Osteocyte (in vitro differentiated cells): ENCODE results near the gene SERPINA3. TPM values are rescaled to one million over a fixed set of nuclear protein-coding genes. Genes with fewer than 3 reads are reported as not detected.
A peak's percentile ranks its signal among the peaks of the same experiment; 100 is the strongest.

Source experiments
- DNase-seq: peaks from one replicate; pipeline ENCODE4 v3.0.0; 2021; ENCODE audit warnings: mixed read lengths; ENCODE audit not compliant: unreplicated experiment; ENCODE audit errors: extremely low spot score
- H3K27ac Mint-ChIP-seq: one replicate; pipeline ENCODE4 v1.8.0; 2021; ENCODE audit warnings: mild to moderate bottlenecking, mixed read lengths; ENCODE audit not compliant: unreplicated experiment
- H3K27me3 Mint-ChIP-seq: one replicate; pipeline ENCODE4 v1.8.0; 2021; ENCODE audit warnings: mixed read lengths; ENCODE audit not compliant: unreplicated experiment
- H3K36me3 Mint-ChIP-seq: one replicate; pipeline ENCODE4 v1.8.0; 2021; ENCODE audit warnings: mixed read lengths; ENCODE audit not compliant: unreplicated experiment
- H3K4me1 Mint-ChIP-seq: one replicate; pipeline ENCODE4 v1.8.0; 2021; ENCODE audit warnings: mixed read lengths; ENCODE audit not compliant: unreplicated experiment
- H3K4me3 Mint-ChIP-seq: one replicate; pipeline ENCODE4 v1.8.0; 2021; ENCODE audit warnings: mild to moderate bottlenecking, moderate library complexity, mixed read lengths; ENCODE audit not compliant: unreplicated experiment
- H3K9me3 Mint-ChIP-seq: one replicate; pipeline ENCODE4 v1.8.0; 2021; ENCODE audit warnings: mixed read lengths; ENCODE audit not compliant: unreplicated experiment
- CTCF ChIP-seq: fragments of 200-600 bp; sonication (generic); IDR thresholded peaks from 2 replicates; pipeline ENCODE4 v1.5.0; 2021; ENCODE audit warnings: antibody characterized with exemption, mild to moderate bottlenecking, moderate library complexity
- total RNA-seq: library from RNA; stranded (reverse); gene quantifications from 2 replicates; pipeline ENCODE4 v1.2.1, GENCODE V29; 2021

Gene SERPINA3
- total RNA-seq, 1 donor from 2014 or later, result 1.2 TPM

GRCh38 chr14:94660306-94660946, 48.2 kb downstream of the SERPINA3 start:
- no peak for TF ChIP-seq CTCF
- no peak overlapping the region for H3K27ac Mint-ChIP-seq
- peak; percentile 34 for DNase-seq
- peaks cover 18% of the 10 kb centered on the region for H3K4me1 Mint-ChIP-seq
- H3K36me3 Mint-ChIP-seq, result no peaks in the 10 kb centered on the region
- H3K9me3 Mint-ChIP-seq, result no peaks in the 10 kb centered on the region
- H3K4me3 Mint-ChIP-seq, result no peak overlapping the region
- H3K27me3 Mint-ChIP-seq, result no peaks in the 10 kb centered on the region

DNA sequence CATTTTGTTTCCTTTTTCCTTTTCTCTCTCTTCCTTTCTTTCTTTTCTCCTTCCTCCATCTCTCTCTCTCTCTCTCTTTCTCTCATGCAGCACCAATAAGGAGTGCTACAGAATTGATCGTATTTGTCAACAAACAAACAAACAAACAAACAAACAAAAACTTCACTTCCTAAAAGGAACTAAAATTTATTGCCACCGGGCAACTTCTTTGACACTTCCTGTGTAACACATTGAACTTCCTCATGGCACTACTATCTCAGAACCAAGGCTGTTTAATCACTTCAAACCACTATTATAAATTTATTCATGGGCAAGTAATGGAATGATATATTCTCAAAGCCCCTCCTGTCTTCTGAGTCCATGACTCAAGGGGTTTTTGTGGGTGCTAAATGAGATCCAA, 51.3 kb downstream of the SERPINA3 start:
- H3K9me3 Mint-ChIP-seq, result no peaks in the 10 kb centered on the region
- DNase-seq, result no peak
- H3K36me3 Mint-ChIP-seq, result no peaks in the 10 kb centered on the region
- H3K4me3 Mint-ChIP-seq, result no peak overlapping the region
- no peaks in the 10 kb centered on the region for H3K27me3 Mint-ChIP-seq
- TF ChIP-seq CTCF, result no peak
- H3K4me1 Mint-ChIP-seq, result peaks cover 33% of the 10 kb centered on the region
- H3K27ac Mint-ChIP-seq, result no peak overlapping the region

DNA sequence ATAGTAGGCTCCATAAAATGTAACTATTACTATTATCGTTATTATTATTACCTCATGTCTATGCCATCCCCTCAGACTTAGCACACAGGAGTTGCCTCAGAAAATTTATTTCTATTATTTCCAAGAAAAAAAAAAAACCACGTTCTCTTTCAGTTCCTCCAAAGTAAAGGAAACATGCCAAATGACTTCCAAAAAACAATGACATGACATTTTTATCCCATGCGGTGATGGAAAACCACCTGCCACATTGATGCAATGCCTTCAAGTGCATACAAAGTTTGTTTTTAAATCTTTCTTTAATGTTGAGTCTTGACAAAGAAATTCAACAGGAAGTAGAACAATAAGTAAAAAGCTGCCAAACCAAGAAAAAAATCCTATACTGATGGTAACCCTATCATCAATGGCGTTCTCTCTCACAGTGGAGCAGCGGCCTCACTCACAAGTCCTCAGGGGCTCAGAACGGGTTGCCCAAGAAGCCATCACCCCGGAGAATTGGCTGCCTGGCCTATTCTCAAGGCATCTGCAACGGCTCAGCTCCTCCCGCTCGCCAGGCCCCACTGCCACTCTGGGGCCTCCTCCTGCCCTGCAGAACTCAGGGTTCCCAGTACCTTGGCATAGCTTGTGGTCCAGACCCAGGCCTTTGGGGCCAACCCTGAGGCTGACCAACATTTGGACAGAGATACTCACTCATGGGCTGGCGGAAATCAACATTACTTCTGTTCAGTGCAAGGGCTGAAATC, 51.9 kb downstream of the SERPINA3 start:
- Mint-ChIP-seq H3K27me3 (no peaks in the 10 kb centered on the region), H3K4me1 (peaks cover 33% of the 10 kb centered on the region), H3K9me3 (no peaks in the 10 kb centered on the region), H3K4me3 (no peak overlapping the region), H3K27ac (peak overlapping the region; percentile 81), H3K36me3 (no peaks in the 10 kb centered on the region)
- TF ChIP-seq CTCF, result no peak
- DNase-seq, result peak; percentile 53

GRCh38 chr14:94665121-94665520, 52.9 kb downstream of the SERPINA3 start:
- peak; percentile 66 for DNase-seq
- no peaks in the 10 kb centered on the region for H3K36me3 Mint-ChIP-seq

More at GRCh38 chr14:94665121-94665520, 52.9 kb downstream of the SERPINA3 start:
- Mint-ChIP-seq H3K4me3 (no peak overlapping the region), H3K27ac (peak overlapping the region; percentile 81), H3K4me1 (peaks cover 33% of the 10 kb centered on the region), H3K27me3 (no peaks in the 10 kb centered on the region), H3K9me3 (no peaks in the 10 kb centered on the region)
- TF ChIP-seq CTCF, result no peak
